Activated naive CD4-positive, alpha-beta T cell treated with anti-CD3 and anti-CD28 coated beads, Interleukin-2, amount 10 ng/mL, durations not matched to agents 7 days and 5 days (primary cell): ENCODE measurements around the gene AIF1L.
"Not testable (repeated sequence)": the region's sequence is repeated elsewhere in the genome, so short reads cannot be mapped to it uniquely, and the experiment has no call there.

Experiments
- CTCF ChIA-PET: fragments of 350-600 bp; sonication (Branson Sonifier 250); formaldehyde crosslinking; loops from one replicate; lab custom pipeline; 2021; ENCODE audit warnings: antibody characterized with exemption; lab: Charles Lee
- DNase-seq: peaks from one replicate; pipeline ENCODE4 v3.0.0-alpha.2; 2020
- H3K27ac Mint-ChIP-seq: one replicate; pipeline ENCODE4 v1.8.0; 2021; ENCODE audit warnings: mild to moderate bottlenecking, moderate library complexity, mixed read lengths
- H3K27me3 Mint-ChIP-seq: one replicate; pipeline ENCODE4 v1.8.0; 2021; ENCODE audit warnings: mild to moderate bottlenecking, mixed read lengths
- H3K36me3 Mint-ChIP-seq: one replicate; pipeline ENCODE4 v1.8.0; 2021; ENCODE audit warnings: mixed read lengths
- H3K4me1 Mint-ChIP-seq: one replicate; pipeline ENCODE4 v1.8.0; 2021; ENCODE audit warnings: mixed read lengths
- H3K4me3 Mint-ChIP-seq: one replicate; pipeline ENCODE4 v1.8.0; 2021; ENCODE audit warnings: mild to moderate bottlenecking, moderate library complexity, mixed read lengths
- H3K9me3 Mint-ChIP-seq: one replicate; pipeline ENCODE4 v1.8.0; 2021; ENCODE audit warnings: mixed read lengths

Gene AIF1L

DNA sequence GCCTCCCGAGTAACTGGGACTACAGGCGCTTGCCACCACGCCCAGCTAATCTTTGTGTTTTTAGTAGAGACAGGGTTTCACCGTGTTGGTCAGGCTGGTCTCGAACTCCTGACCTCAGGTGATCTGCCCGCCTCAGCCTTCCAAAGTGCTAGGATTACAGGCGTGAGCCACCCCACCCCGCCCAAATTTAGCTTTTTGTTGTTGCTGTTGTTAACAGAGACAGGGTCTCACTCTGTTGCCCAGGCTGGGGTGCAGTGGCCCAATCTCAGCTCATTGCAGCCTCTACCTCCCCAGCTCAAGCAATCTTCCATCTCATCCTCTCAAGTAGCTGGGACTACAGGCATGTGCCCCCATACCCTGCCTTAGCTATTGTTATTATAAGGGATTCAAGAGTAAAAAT is 3.5 kb downstream of the AIF1L start:
- H3K9me3 Mint-ChIP-seq, DNase-seq, H3K27ac Mint-ChIP-seq, H3K36me3 Mint-ChIP-seq, H3K4me3 Mint-ChIP-seq: not testable (repeated sequence)
- CTCF ChIA-PET, result interaction anchor here (1.1 to 1.5 kb wide), 2 partner anchors 42 to 235 kb away, joined by 3 read pairs; no protein-coding TSS in a partner anchor
- H3K4me1 Mint-ChIP-seq, result peaks cover 13% of the 10 kb centered on the region
- peaks cover 49% of the 10 kb centered on the region for H3K27me3 Mint-ChIP-seq

DNA sequence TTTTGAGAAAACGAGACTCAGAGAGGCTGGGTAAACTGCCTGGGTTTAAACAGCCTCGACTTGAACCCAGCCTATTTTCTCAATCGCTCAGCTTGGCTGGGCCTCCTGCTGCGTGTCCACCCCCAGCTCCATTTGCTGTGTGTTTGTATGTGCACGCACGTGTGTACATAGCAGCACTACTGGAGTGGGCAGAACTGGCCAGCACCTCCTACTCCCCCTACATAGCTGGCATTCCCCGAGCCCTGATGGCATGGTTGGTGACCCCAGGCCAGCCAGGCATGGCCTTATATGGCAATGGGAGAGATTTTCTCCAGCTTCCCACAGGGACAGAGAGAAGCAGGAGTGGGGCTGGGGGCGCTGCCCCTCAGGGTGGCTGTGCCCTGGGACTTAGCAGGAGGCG is 4.1 kb downstream of the AIF1L start:
- Mint-ChIP-seq H3K27me3 (peaks cover 43% of the 10 kb centered on the region), H3K4me1 (peaks cover 11% of the 10 kb centered on the region), H3K27ac (no peak overlapping the region), H3K9me3 (no peaks in the 10 kb centered on the region), H3K36me3 (peaks cover 3% of the 10 kb centered on the region), H3K4me3 (no peak overlapping the region)
- no peak for DNase-seq
- CTCF ChIA-PET, result interaction anchor here (0.9 to 1.5 kb wide), 3 partner anchors 10 to 235 kb away, joined by 3 to 4 read pairs (median 3); no protein-coding TSS in a partner anchor

DNA sequence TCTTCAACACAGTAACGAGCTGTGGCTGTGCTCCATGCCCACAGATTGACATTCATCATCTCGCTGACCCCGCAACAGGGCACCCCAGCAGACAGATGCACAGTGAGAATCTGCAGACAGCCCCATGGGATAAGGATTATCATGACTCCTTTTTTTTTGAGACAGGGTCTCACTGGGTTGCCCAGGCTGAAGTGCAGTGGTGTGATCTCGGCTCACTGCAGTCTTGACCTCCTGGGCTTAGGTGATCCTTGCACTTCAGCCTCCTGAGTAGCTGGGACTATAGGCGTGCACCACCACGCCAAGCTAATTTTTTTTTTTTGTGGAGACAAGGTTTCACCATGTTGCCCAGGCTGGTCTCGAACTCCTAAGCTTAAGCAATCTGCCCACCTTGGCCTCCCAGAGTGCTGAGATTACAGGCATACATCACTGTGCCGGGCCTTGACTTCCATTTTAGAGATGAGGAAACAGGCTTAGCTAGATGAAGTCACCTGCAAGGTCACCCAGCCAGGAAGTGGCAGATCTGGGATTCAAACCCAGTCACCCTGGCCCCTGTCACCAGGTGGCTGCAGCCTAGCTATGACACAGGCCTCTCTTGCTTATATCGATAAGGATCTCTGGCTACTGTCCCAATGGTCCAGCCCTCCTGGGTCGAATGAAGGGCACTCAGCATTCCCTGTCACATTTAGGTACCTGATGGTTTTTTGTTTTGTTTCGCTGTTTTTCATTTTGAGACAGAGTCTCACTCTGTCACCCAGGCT is 5.1 kb downstream of the AIF1L start:
- Mint-ChIP-seq H3K4me1 (peaks cover 6% of the 10 kb centered on the region), H3K4me3 (no peak overlapping the region), H3K27me3 (peaks cover 35% of the 10 kb centered on the region), H3K27ac (no peak overlapping the region), H3K36me3 (no peaks in the 10 kb centered on the region), H3K9me3 (no peaks in the 10 kb centered on the region)
- no peak for DNase-seq
- CTCF ChIA-PET, result interaction anchor here (0.6 to 1.5 kb wide), 3 partner anchors 9 to 44 kb away, joined by 3 to 4 read pairs (median 3); no protein-coding TSS in a partner anchor

DNA sequence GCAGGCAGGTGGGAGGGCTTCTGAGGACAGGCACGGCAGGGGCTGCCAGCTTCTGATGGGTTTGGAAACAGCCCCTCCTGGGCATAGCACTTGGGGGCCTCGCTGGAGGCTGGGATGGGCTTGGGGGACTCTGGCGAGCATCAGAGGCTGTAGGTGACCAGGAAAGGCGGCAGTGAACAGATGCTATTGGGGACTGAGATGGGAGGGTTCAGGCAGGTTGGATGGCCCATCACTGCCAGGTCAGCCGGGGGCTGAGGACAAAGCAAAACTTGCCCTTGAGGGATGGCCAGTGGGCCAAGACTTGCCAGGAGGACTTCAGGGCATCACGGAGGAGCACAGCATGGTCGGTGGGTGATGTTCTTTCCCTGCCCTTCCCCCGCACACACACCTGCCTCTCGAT is 6.7 kb downstream of the AIF1L start:
- no peak for DNase-seq
- Mint-ChIP-seq H3K27ac (no peak overlapping the region), H3K4me3 (no peak overlapping the region), H3K36me3 (no peaks in the 10 kb centered on the region), H3K4me1 (no peaks in the 10 kb centered on the region), H3K27me3 (peaks cover 19% of the 10 kb centered on the region), H3K9me3 (no peaks in the 10 kb centered on the region)
- CTCF ChIA-PET, result no interaction called here

DNA sequence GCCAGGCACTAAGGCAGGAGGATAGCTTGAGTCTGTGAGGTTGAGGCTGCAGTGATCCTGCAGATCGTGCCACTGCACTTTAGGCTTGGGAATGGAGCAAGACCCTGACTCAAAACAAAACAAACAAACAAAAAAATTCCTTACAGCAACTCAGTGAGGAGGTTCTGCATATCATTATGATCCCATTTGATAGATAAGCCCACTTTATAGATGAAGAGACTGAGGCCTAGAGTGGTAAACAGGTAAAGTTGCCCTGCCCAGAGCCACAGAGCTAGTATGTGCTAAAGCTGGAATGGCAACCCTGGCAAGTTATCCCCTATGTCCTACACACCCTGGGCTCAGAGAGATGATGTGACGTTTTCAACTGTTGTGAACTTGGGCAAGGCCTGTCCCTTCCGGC is 7.2 kb downstream of the AIF1L start:
- CTCF ChIA-PET, result no interaction called here
- no peaks in the 10 kb centered on the region for H3K36me3 Mint-ChIP-seq
- no peaks in the 10 kb centered on the region for H3K9me3 Mint-ChIP-seq
- H3K4me3 Mint-ChIP-seq, result no peak overlapping the region
- DNase-seq, result no peak
- no peaks in the 10 kb centered on the region for H3K4me1 Mint-ChIP-seq
- H3K27ac Mint-ChIP-seq, result peak overlapping the region; percentile 28
- H3K27me3 Mint-ChIP-seq, result peaks cover 14% of the 10 kb centered on the region

DNA sequence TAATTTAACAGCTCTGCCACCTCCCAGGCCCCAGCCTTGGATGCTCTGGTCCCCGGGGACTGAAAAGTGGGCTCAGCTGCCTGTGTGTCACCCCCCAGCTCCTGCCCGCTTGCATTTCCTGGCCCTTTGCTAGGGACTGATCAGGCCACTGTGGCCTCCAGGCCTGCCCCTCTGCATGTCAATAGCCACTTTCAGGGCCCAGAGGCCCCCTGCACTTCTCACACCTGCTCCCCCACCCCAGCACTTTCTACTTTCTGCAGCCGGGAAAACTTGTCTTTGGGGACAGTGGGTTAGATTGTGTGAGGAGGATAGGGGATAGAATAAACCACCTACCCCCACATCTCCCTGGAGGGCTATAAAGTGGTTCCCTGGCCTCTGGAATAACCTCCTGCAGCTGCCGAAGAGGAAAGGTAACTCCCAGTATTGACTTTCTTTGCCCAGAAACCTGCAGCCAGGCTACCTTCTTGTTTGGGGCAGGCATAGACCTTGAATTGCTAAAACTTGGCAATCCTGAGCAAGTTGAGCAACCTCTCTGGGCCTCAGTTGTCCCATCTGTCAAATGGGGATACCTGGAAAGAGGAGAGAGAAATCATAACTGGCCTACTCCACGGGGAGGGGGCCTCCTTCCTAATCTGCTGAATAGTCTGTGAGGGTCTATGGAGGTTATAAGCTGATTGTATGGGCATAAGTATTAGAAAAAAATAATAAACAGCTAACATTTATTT is 7.8 kb downstream of the AIF1L start:
- H3K27me3 Mint-ChIP-seq, result peaks cover 7% of the 10 kb centered on the region
- H3K9me3 Mint-ChIP-seq, result no peaks in the 10 kb centered on the region
- H3K36me3 Mint-ChIP-seq, result no peaks in the 10 kb centered on the region
- H3K4me3 Mint-ChIP-seq, result no peak overlapping the region
- H3K4me1 Mint-ChIP-seq, result no peaks in the 10 kb centered on the region
- H3K27ac Mint-ChIP-seq, result no peak overlapping the region
- no peak for DNase-seq
- CTCF ChIA-PET, result no interaction called here

DNA sequence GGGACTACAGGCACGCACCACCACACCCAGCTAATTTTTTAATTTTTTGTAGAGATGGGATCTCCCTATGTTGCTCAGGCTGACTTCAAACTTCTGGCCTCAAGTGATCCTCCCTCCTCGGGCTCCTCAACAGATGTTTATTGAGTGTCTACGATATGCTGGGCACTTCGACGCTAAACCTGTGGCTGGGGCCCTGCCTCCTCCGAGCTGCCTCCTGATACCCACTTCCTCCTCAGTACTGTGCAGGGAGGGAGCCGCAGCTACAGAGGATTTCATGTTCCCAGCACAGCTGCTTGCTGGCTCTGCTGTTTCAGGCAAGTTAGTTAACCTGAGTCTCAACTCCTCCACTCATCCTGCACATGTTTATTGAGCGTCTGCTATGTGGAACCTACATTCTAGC is 9.6 kb downstream of the AIF1L start:
- CTCF ChIA-PET, result no interaction called here
- H3K36me3 Mint-ChIP-seq, result no peaks in the 10 kb centered on the region
- H3K9me3 Mint-ChIP-seq, result no peaks in the 10 kb centered on the region
- DNase-seq, result no peak
- H3K4me3 Mint-ChIP-seq, result no peak overlapping the region
- H3K27ac Mint-ChIP-seq, result no peak overlapping the region
- H3K27me3 Mint-ChIP-seq, result no peaks in the 10 kb centered on the region
- no peaks in the 10 kb centered on the region for H3K4me1 Mint-ChIP-seq

DNA sequence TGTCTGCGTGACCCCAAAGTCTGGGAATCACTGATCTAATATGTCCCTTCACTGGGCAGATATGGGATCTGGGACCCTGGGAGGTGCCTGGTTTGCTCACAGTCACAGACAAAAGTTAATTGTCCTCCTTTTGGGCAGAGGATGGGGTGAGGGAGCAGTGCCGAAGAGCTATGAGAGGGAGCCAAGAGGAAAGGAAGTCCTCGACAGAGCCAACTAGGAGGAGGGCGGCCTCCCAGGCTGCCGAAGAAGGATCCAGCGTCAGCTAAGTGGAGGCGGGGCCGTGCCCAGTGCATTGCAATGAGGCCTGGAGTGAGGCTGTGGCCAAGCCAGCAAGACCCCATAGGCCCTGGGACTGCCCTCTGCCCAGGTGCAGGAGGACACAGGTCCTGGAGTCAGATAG is 11.4 kb downstream of the AIF1L start:
- H3K27me3 Mint-ChIP-seq, result no peaks in the 10 kb centered on the region
- DNase-seq, result no peak
- H3K9me3 Mint-ChIP-seq, result no peaks in the 10 kb centered on the region
- no peaks in the 10 kb centered on the region for H3K36me3 Mint-ChIP-seq
- H3K27ac Mint-ChIP-seq, result no peak overlapping the region
- no peak overlapping the region for H3K4me3 Mint-ChIP-seq
- CTCF ChIA-PET, result no interaction called here
- H3K4me1 Mint-ChIP-seq, result no peaks in the 10 kb centered on the region

DNA sequence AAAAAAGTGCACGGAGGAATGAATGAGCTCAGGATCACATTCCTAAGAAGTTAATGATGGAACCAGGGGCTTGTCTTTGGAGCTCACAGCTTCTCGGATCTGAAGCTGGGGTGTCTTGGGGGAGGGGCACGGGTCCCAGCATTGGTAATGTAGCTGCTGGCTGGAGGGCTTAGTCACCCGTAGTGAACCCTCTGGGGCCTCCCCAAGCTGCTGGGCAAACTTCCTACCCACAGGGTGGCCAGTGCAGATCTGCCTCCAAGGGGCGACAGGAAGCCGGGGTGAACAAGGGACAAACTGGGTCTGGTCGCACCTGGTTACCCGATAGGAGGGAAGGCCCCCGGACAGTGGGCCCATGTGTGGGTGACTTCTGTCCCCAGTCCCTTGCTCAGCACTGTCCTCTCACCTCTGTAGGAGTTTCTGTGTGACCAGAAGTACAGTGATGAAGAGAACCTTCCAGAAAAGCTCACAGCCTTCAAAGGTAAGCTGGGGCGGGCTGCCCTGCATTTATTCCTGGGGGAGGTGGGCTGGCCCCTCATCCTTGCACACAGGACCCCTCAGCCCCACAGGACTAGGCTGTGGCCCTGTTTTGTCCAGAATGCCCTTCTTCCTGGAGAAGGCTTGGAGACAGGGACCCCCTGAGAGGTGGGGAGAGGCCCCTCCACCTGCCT is 15.0 kb downstream of the AIF1L start:
- no peak for DNase-seq
- H3K27me3 Mint-ChIP-seq, result peaks cover 6% of the 10 kb centered on the region
- no peaks in the 10 kb centered on the region for H3K4me1 Mint-ChIP-seq
- H3K4me3 Mint-ChIP-seq, result no peak overlapping the region
- no peak overlapping the region for H3K27ac Mint-ChIP-seq
- CTCF ChIA-PET, result interaction anchor here (0.6 kb wide), 2 partner anchors 10 to 653 kb away, joined by 3 read pairs; no protein-coding TSS in a partner anchor
- no peaks in the 10 kb centered on the region for H3K36me3 Mint-ChIP-seq
- H3K9me3 Mint-ChIP-seq, result no peaks in the 10 kb centered on the region

DNA sequence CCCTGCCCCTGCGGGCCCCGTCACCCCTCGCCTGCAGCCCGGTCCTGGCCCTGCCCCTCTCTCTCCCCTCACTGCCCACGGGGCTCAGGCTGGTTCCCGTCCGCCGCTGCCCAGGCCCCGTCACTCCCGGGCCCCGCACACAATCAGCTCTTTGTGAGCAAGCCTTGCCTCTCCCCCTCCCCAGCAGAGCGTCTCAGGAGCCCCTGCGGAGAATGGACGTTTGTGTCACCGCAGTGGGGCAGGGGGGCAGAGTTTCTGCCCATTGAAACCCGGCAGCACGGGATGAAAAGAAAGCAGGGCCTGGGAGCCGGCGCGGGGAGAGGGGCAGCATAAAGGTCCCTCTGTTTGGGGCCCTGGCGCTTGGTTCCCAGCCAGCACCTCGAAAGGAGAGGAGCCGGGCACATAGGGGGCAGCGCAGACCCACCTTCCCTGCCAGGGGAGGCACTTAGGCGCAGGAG is 15.6 kb downstream of the AIF1L start:
- CTCF ChIA-PET, result no interaction called here
- Mint-ChIP-seq H3K4me1 (no peaks in the 10 kb centered on the region), H3K9me3 (no peaks in the 10 kb centered on the region), H3K36me3 (no peaks in the 10 kb centered on the region), H3K27me3 (peaks cover 9% of the 10 kb centered on the region), H3K4me3 (no peak overlapping the region), H3K27ac (no peak overlapping the region)
- DNase-seq, result no peak

DNA sequence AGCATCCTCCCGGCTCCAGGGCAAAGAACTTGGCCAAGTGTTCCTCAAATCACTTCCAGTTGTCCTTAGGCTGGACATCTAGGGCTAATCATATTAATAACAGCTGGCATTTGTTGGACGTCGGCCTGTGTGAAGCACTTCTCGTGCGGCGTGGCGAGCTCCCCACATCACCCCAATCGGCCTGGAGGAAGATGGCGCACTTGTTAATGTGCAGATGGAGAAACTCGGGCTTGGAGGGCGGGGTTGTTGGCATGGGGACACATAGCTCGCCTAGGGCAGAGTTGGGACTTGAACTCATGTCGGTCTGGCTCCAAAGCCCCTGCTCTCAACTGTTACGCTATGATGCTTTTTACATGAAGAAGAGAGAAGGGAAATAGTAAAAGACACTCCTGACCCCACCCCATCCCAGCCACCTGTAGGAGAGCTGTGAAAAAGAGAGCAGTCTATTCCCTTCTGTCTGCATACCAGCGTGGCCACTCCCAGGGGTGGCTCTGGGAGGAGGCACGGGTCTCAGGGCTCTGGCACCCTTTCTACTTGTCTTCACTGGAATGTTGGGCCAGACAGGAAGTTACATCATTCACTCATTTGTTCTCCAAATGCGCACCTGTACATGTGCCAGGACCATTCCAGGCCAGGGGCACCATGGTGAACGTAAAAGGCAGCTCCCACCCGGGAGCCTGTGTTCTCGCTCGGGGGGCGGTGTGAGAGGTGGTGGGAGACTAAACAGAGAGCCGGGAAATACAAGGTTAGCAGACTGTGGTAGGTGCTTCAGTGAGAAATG is 16.2 kb downstream of the AIF1L start:
- no peaks in the 10 kb centered on the region for H3K36me3 Mint-ChIP-seq
- no peak overlapping the region for H3K27ac Mint-ChIP-seq
- no peak overlapping the region for H3K4me3 Mint-ChIP-seq
- H3K27me3 Mint-ChIP-seq, result peaks cover 16% of the 10 kb centered on the region
- no peaks in the 10 kb centered on the region for H3K9me3 Mint-ChIP-seq
- no peaks in the 10 kb centered on the region for H3K4me1 Mint-ChIP-seq
- DNase-seq, result no peak
- CTCF ChIA-PET, result no interaction called here

DNA sequence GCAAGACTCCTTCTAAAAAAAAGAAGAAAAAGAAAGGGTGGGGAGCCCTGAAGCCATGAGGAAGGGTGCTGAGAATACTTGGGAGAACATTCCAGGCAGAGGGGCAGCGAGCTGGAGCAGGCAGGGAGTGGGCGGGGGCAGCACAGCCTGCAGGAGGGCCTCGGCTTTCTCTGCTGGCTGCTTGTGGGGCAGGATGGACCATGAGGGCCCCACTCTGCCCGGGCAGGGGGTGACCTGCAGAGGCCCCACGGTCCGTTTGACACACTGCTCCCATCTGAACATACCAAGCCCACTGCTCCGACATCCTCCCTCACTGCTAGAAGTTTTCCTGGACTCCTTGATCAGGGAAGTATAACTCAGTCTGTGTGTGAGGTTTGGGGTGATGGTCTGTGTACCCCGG is 17.3 kb downstream of the AIF1L start:
- no peaks in the 10 kb centered on the region for H3K36me3 Mint-ChIP-seq
- H3K4me1 Mint-ChIP-seq, result no peaks in the 10 kb centered on the region
- no peak for DNase-seq
- H3K27ac Mint-ChIP-seq, result no peak overlapping the region
- CTCF ChIA-PET, result no interaction called here
- H3K9me3 Mint-ChIP-seq, result no peaks in the 10 kb centered on the region
- H3K4me3 Mint-ChIP-seq, result no peak overlapping the region
- H3K27me3 Mint-ChIP-seq, result peaks cover 27% of the 10 kb centered on the region

DNA sequence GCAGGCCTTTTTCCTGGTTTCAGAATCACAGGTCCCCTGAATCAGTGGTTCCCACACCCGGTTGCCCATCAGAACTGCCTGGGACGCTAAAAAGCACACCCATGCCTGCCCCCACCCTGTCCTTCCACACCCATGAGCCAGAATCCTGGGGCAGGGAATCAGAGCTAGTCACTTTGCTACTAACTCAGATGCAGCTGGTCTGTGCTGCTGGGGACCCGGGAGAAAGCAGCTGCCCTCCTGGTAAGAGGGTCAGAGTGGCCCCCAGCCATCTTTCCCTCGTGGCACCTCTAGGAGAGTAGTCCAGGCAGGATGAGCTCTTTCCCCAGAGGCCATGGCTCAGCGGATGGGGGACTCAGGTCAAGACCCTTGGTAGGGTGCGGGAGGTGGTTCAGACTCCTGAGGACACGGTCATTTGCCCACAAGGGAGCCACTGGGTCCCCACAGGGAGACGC is 17.8 kb downstream of the AIF1L start:
- DNase-seq, result no peak
- H3K27me3 Mint-ChIP-seq, result peaks cover 27% of the 10 kb centered on the region
- CTCF ChIA-PET, result no interaction called here
- H3K4me3 Mint-ChIP-seq, result no peak overlapping the region
- no peaks in the 10 kb centered on the region for H3K4me1 Mint-ChIP-seq
- no peak overlapping the region for H3K27ac Mint-ChIP-seq
- no peaks in the 10 kb centered on the region for H3K36me3 Mint-ChIP-seq
- no peaks in the 10 kb centered on the region for H3K9me3 Mint-ChIP-seq

DNA sequence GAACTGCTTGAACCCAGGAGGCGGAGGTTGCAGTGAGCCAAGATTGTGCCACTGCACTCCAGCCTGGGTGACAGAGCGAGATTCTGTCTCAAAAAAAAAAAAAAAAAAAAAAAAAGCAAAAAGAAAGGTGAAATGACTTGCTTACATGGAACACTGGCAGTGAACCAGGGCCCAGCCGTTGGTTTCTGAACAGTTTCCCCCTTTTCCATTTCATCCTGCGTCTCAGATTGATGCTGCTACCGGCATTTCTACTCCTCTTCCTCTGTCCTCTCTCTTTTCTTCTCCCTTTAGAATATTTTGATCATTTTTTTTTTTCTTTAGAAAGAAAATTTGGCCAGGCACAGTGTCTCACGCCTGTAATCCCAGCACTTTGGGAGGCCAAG is 19.0 kb downstream of the AIF1L start:
- H3K27ac Mint-ChIP-seq, H3K4me3 Mint-ChIP-seq, H3K9me3 Mint-ChIP-seq, CTCF ChIA-PET, H3K36me3 Mint-ChIP-seq, DNase-seq, H3K4me1 Mint-ChIP-seq: not testable (repeated sequence)
- peaks cover 35% of the 10 kb centered on the region for H3K27me3 Mint-ChIP-seq
